ENCODE data around the gene METTL1.

Gene METTL1

DNA sequence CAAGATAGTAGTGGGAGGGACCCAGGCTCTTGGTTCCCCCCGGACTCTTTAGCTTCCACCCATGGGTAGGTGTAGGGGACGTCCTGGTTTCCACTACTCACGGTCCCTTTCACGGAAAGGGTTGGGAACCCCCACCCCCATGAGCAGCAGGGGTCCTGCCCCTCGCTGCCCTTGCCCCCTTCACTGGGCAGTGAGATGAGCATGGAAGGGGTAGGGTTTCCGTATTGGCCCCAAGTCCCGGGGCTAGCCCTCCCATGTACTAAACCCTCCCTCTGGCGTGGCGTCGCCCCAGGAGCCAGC lies 46.1 kb downstream of the METTL1 start:
- peaks cover 0 to 3% of the 10 kb centered on the region in 2 donors for H3K9me3 ChIP-seq (replicated peaks in 1 of 2; ENCODE audit: control insufficient read depth in 2 of 2, insufficient read depth in 1 of 2, low read depth in 1 of 2, low read length in 2 of 2)
- no peak overlapping the region for H3K27ac ChIP-seq (replicated peaks; ENCODE audit: low read length)
- no peak overlapping the region for H3K4me2 ChIP-seq (ENCODE audit: insufficient read depth, low read length, poor library complexity, severe bottlenecking)
- H4K91ac ChIP-seq (ENCODE audit: low read depth, low read length, poor library complexity), result no peak overlapping the region
- no peak for DNase-seq (ENCODE audit: low spot score)
- peak overlapping the region in 1 of 2 donors; percentile 36 for H3K4me3 ChIP-seq (ENCODE audit: low read length in 2 of 2)
- H4K8ac ChIP-seq (ENCODE audit: low read depth, low read length), result no peak overlapping the region
- no peak overlapping the region for H3K23ac ChIP-seq (ENCODE audit: low read depth, low read length, poor library complexity)
- H3K27me3 ChIP-seq (ENCODE audit: control insufficient read depth in 3 of 3, insufficient read depth in 3 of 3, low read depth in 1 of 3, low read length in 3 of 3), result peaks cover 0 to 63% (median 18%) of the 10 kb centered on the region in 3 experiments
- no peak overlapping the region for H2BK12ac ChIP-seq (ENCODE audit: low read length)
- no CpG with 5 or more reads among the region's 10 CpGs for WGBS, 2 donors (ENCODE audit: extremely low coverage in 2 of 2, insufficient read length in 2 of 2, insufficient replicate concordance in 1 of 2)
- H2BK15ac ChIP-seq (ENCODE audit: low read length), result peak overlapping the region; percentile 84
- no peak overlapping the region for H2BK120ac ChIP-seq (ENCODE audit: low read depth, low read length)
- peak overlapping the region; percentile 46 for H2AK5ac ChIP-seq (ENCODE audit: low read depth, low read length)
- peak overlapping the region; percentile 73 for H3K18ac ChIP-seq (ENCODE audit: low read length)
- peaks cover 0 to 50% of the 10 kb centered on the region in 2 donors for H3K36me3 ChIP-seq (replicated peaks in 1 of 2; ENCODE audit: control insufficient read depth in 2 of 2, insufficient read depth in 2 of 2, low read length in 2 of 2)
- no peak overlapping the region for H3K9ac ChIP-seq (ENCODE audit: low read depth, low read length, poor library complexity)
- no peak overlapping the region for H3K14ac ChIP-seq (ENCODE audit: low read length)
- H3K4me1 ChIP-seq (ENCODE audit: control insufficient read depth in 2 of 2, insufficient read depth in 1 of 2, low read depth in 1 of 2, low read length in 2 of 2), result peaks cover 0 to 7% of the 10 kb centered on the region in 2 donors
- H3K79me1 ChIP-seq (ENCODE audit: low read depth, low read length), result no peaks in the 10 kb centered on the region
- H3K4ac ChIP-seq (ENCODE audit: low read length), result no peak overlapping the region
- no peak overlapping the region for H2BK5ac ChIP-seq (ENCODE audit: low read length)
- H2AFZ ChIP-seq (ENCODE audit: low read length), result no peak overlapping the region

DNA sequence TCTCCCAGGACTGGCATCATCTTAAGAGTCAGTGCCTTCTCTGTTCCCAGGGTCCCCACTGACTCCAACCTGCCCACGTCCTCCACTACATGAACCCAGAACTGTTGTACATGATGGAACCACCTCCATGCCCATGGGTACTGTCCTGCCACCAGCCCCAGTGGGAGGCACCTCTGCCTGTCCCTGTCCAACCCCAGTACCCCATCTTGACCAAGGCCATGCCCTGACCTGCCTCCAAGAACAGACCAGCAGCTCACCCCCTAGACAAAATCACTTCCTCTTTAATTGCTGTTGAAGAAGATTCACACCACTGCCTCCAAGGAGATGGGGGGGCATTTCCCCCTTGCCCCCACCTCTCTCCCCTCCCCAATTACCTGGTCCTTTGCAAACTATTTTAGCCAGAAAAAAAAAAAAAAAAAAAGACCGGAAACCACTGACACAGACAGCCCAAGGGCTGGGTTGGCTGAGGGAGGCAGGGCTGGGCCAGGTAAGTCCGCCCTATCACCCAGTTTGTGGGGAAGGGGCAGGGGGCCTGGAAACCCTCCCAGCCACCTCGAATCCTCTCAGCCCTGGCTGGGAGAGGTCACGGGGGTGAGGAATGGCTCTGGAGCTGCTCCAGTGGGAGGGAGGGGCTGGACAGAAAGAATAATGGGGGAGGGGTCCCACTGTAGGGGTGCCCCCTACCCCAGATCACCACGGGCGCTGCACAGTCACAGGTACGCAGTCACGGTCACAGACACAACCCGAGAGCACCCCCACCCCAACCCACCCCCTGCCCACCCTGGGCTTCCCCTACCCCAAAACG lies 46.8 kb downstream of the METTL1 start:
- Histone ChIP-seq H2BK120ac (ENCODE audit: low read depth, low read length) (no peak overlapping the region), H3K27ac (replicated peaks; ENCODE audit: low read length) (no peak overlapping the region), H3K4me3 (ENCODE audit: low read length in 2 of 2) (no peak overlapping the region), H3K4ac (ENCODE audit: low read length) (no peak overlapping the region), H2AK5ac (ENCODE audit: low read depth, low read length) (no peak overlapping the region), H3K9me3 (replicated peaks in 1 of 2; ENCODE audit: control insufficient read depth in 2 of 2, insufficient read depth in 1 of 2, low read depth in 1 of 2, low read length in 2 of 2) (peaks cover 0 to 3% of the 10 kb centered on the region in 2 donors), H2BK12ac (ENCODE audit: low read length) (no peak overlapping the region), H3K9ac (ENCODE audit: low read depth, low read length, poor library complexity) (no peak overlapping the region), H2BK15ac (ENCODE audit: low read length) (no peak overlapping the region), H3K23ac (ENCODE audit: low read depth, low read length, poor library complexity) (peak overlapping the region; percentile 26), H3K36me3 (replicated peaks in 1 of 2; ENCODE audit: control insufficient read depth in 2 of 2, insufficient read depth in 2 of 2, low read length in 2 of 2) (peaks cover 5 to 50% of the 10 kb centered on the region in 2 donors), H3K18ac (ENCODE audit: low read length) (no peak overlapping the region), H3K79me1 (ENCODE audit: low read depth, low read length) (no peaks in the 10 kb centered on the region), H2BK5ac (ENCODE audit: low read length) (no peak overlapping the region), H3K14ac (ENCODE audit: low read length) (no peak overlapping the region), H3K4me1 (ENCODE audit: control insufficient read depth in 2 of 2, insufficient read depth in 1 of 2, low read depth in 1 of 2, low read length in 2 of 2) (peaks cover 0 to 7% of the 10 kb centered on the region in 2 donors), H3K27me3 (ENCODE audit: control insufficient read depth in 3 of 3, insufficient read depth in 3 of 3, low read depth in 1 of 3, low read length in 3 of 3) (peaks cover 0 to 57% (median 18%) of the 10 kb centered on the region in 3 experiments), H4K91ac (ENCODE audit: low read depth, low read length, poor library complexity) (no peak overlapping the region), H2AFZ (ENCODE audit: low read length) (no peak overlapping the region), H4K8ac (ENCODE audit: low read depth, low read length) (no peak overlapping the region), H3K4me2 (ENCODE audit: insufficient read depth, low read length, poor library complexity, severe bottlenecking) (no peak overlapping the region)
- DNase-seq (ENCODE audit: low spot score), result no peak
- no CpG with 5 or more reads among the region's 11 CpGs for WGBS, 2 donors (ENCODE audit: extremely low coverage in 2 of 2, insufficient read length in 2 of 2, insufficient replicate concordance in 1 of 2)

DNA sequence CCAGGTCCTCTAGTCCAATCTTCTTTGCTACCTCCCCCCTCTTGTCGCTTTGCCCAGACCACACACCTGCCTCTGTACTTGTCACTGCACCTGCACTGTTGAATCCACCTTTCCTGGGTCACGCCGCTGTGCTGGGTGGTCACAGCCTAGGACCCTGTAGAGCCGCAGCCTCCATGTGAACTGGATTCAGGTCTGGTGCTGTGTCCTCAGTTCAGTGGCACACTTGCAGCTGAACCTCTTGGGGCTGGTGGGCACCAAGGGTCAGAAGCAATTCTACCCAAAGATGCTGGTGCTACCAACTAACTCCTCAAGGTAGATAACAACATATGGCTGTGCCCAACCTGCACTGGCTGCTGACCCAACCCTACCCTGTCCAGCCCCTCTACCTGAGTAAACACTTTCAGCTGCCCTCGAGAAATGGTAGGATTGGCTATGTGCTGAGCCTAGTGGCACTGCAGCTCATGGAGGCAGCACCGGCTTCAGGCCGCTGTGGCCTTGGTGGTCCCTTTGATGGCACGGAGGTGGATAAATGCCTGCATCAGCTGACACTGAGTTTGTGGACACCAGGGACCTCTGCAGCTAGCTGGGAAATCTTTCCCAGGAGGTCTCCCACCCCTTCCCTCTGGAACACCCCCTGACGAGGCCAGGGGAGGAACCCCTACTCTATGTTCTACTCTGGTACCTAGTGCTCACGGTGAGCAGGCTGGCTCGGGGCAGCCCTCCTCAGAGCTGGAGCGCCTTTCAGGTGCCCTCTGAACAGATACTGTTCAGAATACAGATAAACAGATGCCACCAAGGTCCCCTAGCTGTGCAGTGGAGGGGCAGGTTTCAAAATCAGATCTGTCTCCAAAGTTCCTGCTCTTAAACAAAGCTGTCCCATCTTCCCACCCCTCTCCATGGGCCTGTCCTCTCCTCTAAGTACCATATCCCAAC lies 47.6 kb downstream of the METTL1 start:
- Histone ChIP-seq H3K9ac (ENCODE audit: low read depth, low read length, poor library complexity) (no peak overlapping the region), H3K14ac (ENCODE audit: low read length) (no peak overlapping the region), H3K18ac (ENCODE audit: low read length) (no peak overlapping the region), H3K27ac (replicated peaks; ENCODE audit: low read length) (no peak overlapping the region), H4K8ac (ENCODE audit: low read depth, low read length) (no peak overlapping the region), H2BK12ac (ENCODE audit: low read length) (no peak overlapping the region), H3K4ac (ENCODE audit: low read length) (no peak overlapping the region), H2AFZ (ENCODE audit: low read length) (no peak overlapping the region), H4K91ac (ENCODE audit: low read depth, low read length, poor library complexity) (no peak overlapping the region), H2AK5ac (ENCODE audit: low read depth, low read length) (no peak overlapping the region), H2BK120ac (ENCODE audit: low read depth, low read length) (no peak overlapping the region), H3K9me3 (replicated peaks in 1 of 2; ENCODE audit: control insufficient read depth in 2 of 2, insufficient read depth in 1 of 2, low read depth in 1 of 2, low read length in 2 of 2) (peaks cover 0 to 3% of the 10 kb centered on the region in 2 donors), H3K4me3 (ENCODE audit: low read length in 2 of 2) (no peak overlapping the region), H3K4me1 (ENCODE audit: control insufficient read depth in 2 of 2, insufficient read depth in 1 of 2, low read depth in 1 of 2, low read length in 2 of 2) (peaks cover 0 to 7% of the 10 kb centered on the region in 2 donors), H2BK15ac (ENCODE audit: low read length) (no peak overlapping the region), H3K36me3 (replicated peaks in 1 of 2; ENCODE audit: control insufficient read depth in 2 of 2, insufficient read depth in 2 of 2, low read length in 2 of 2) (peaks cover 9 to 51% of the 10 kb centered on the region in 2 donors), H2BK5ac (ENCODE audit: low read length) (no peak overlapping the region), H3K79me1 (ENCODE audit: low read depth, low read length) (no peaks in the 10 kb centered on the region), H3K27me3 (ENCODE audit: control insufficient read depth in 3 of 3, insufficient read depth in 3 of 3, low read depth in 1 of 3, low read length in 3 of 3) (peaks cover 0 to 49% (median 18%) of the 10 kb centered on the region in 3 experiments), H3K4me2 (ENCODE audit: insufficient read depth, low read length, poor library complexity, severe bottlenecking) (no peak overlapping the region), H3K23ac (ENCODE audit: low read depth, low read length, poor library complexity) (peak overlapping the region; percentile 26)
- DNase-seq (ENCODE audit: low spot score), result no peak
- no CpG with 5 or more reads among the region's 12 CpGs for WGBS, 2 donors (ENCODE audit: extremely low coverage in 2 of 2, insufficient read length in 2 of 2, insufficient replicate concordance in 1 of 2)

DNA sequence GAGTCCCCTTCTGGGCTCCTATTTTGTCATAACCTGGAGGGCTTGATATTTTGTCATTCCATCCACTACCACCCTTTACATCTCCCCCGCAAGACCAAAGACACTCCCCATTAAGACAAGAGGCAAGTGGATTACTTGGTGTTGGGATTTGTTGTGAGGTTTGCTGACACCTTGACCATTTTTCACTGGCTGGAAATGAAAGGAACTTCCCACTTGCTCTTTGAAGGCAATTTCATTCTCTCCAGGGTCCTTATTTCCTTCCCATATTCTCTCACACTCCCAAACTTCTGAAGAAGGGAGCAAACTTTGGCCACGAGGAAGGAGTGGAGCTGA lies 48.3 kb downstream of the METTL1 start:
- H2AFZ ChIP-seq (ENCODE audit: low read length), result no peak overlapping the region
- no peak overlapping the region for H2BK5ac ChIP-seq (ENCODE audit: low read length)
- H2BK15ac ChIP-seq (ENCODE audit: low read length), result no peak overlapping the region
- no peak overlapping the region for H4K91ac ChIP-seq (ENCODE audit: low read depth, low read length, poor library complexity)
- H3K4ac ChIP-seq (ENCODE audit: low read length), result no peak overlapping the region
- no peak for DNase-seq (ENCODE audit: low spot score)
- H3K9ac ChIP-seq (ENCODE audit: low read depth, low read length, poor library complexity), result no peak overlapping the region
- H3K27ac ChIP-seq (replicated peaks; ENCODE audit: low read length), result no peak overlapping the region
- H3K36me3 ChIP-seq (replicated peaks in 1 of 2; ENCODE audit: control insufficient read depth in 2 of 2, insufficient read depth in 2 of 2, low read length in 2 of 2), result peaks cover 10 to 56% of the 10 kb centered on the region in 2 donors
- WGBS, 2 donors (ENCODE audit: extremely low coverage in 2 of 2, insufficient read length in 2 of 2, insufficient replicate concordance in 1 of 2), result no CpG with 5 or more reads among the region's 2 CpGs
- no peak overlapping the region for H3K18ac ChIP-seq (ENCODE audit: low read length)
- H4K8ac ChIP-seq (ENCODE audit: low read depth, low read length), result no peak overlapping the region
- H3K27me3 ChIP-seq (ENCODE audit: control insufficient read depth in 3 of 3, insufficient read depth in 3 of 3, low read depth in 1 of 3, low read length in 3 of 3), result peaks cover 0 to 45% (median 18%) of the 10 kb centered on the region in 3 experiments
- no peak overlapping the region for H2BK120ac ChIP-seq (ENCODE audit: low read depth, low read length)
- no peak overlapping the region for H3K14ac ChIP-seq (ENCODE audit: low read length)
- peaks cover 0 to 3% of the 10 kb centered on the region in 2 donors for H3K9me3 ChIP-seq (replicated peaks in 1 of 2; ENCODE audit: control insufficient read depth in 2 of 2, insufficient read depth in 1 of 2, low read depth in 1 of 2, low read length in 2 of 2)
- no peak overlapping the region for H2BK12ac ChIP-seq (ENCODE audit: low read length)
- H2AK5ac ChIP-seq (ENCODE audit: low read depth, low read length), result no peak overlapping the region
- H3K79me1 ChIP-seq (ENCODE audit: low read depth, low read length), result no peaks in the 10 kb centered on the region
- H3K23ac ChIP-seq (ENCODE audit: low read depth, low read length, poor library complexity), result no peak overlapping the region
- no peak overlapping the region for H3K4me3 ChIP-seq (ENCODE audit: low read length in 2 of 2)
- no peak overlapping the region for H3K4me2 ChIP-seq (ENCODE audit: insufficient read depth, low read length, poor library complexity, severe bottlenecking)
- peaks cover 0 to 7% of the 10 kb centered on the region in 2 donors for H3K4me1 ChIP-seq (ENCODE audit: control insufficient read depth in 2 of 2, insufficient read depth in 1 of 2, low read depth in 1 of 2, low read length in 2 of 2)
